ENCODE measurements around the gene CA6.

The CA6 gene

DNA sequence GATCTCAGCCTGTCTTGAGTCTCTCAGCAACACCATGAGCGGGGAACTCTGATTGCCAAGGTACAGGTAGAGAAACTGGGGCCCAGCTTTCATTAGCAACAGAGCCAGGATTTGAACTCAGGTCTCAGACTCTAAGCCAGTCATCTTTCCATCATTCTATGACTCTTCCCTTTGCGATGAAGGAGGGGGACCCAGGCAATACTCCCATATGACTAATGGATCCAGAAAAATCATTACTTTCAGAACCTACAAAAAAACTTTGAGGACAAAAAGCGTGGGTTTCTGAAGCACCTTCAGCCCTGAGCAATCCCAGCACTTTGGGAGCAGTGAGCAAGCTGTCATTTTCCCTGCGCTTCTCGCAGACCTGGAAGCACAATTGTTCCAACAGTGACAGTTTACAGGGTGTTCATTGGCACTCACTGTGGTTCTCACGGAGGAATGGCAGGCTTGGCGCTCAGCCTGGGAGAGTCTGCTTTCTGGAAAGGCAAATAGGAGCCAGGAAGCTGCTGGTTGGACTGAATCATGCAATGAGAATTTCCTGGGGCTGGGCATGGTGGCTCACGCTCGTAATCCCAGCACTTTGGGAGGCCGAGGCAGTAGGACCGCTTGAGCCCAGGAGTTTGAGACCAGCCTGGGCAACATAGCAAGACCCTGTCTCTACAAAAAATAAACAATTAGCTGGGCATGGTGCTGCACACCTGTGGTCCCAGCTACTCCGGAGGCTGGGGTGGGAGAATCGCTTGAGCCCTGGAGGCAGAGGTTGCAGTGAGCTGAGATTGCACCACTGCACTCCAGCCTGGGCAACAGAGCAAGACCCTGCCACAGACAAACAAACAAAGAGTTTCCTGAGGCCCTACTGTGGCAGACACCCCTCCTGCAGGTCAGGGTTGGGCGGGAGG, 40.5 kb downstream of the CA6 start:
- no peaks in the 10 kb centered on the region for H3K9me3 ChIP-seq (ENCODE audit: insufficient read depth, low read length, severe bottlenecking)
- DNase-seq (no peak), ATAC-seq (ENCODE audit: insufficient read depth, low read depth) (no peak)
- no peak overlapping the region for H3K9ac ChIP-seq (ENCODE audit: low read depth, low read length)
- no peak overlapping the region for H3K27ac ChIP-seq (ENCODE audit: low read length)
- H4K20me1 ChIP-seq (ENCODE audit: insufficient read depth, low read length), result no peaks in the 10 kb centered on the region
- H3K36me3 ChIP-seq (ENCODE audit: insufficient read depth, low read length), result no peaks in the 10 kb centered on the region
- peaks cover 24% of the 10 kb centered on the region for H3K4me1 ChIP-seq (ENCODE audit: insufficient read depth, low read length)
- TF ChIP-seq, protein P1, sequence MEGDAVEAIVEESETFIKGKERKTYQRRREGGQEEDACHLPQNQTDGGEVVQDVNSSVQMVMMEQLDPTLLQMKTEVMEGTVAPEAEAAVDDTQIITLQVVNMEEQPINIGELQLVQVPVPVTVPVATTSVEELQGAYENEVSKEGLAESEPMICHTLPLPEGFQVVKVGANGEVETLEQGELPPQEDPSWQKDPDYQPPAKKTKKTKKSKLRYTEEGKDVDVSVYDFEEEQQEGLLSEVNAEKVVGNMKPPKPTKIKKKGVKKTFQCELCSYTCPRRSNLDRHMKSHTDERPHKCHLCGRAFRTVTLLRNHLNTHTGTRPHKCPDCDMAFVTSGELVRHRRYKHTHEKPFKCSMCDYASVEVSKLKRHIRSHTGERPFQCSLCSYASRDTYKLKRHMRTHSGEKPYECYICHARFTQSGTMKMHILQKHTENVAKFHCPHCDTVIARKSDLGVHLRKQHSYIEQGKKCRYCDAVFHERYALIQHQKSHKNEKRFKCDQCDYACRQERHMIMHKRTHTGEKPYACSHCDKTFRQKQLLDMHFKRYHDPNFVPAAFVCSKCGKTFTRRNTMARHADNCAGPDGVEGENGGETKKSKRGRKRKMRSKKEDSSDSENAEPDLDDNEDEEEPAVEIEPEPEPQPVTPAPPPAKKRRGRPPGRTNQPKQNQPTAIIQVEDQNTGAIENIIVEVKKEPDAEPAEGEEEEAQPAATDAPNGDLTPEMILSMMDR (IDR thresholded peaks at IDR 0.05; ENCODE audit: borderline replicate concordance, extremely low read depth, low read length, poor library complexity, severe bottlenecking), result no peak
- no peak for TF ChIP-seq EZH2 (IDR thresholded peaks at IDR 0.05; ENCODE audit: borderline replicate concordance, low read depth, low read length, severe bottlenecking)
- no peak overlapping the region for H2AFZ ChIP-seq (ENCODE audit: low read depth, low read length)
- no peaks in the 10 kb centered on the region for H3K79me2 ChIP-seq (ENCODE audit: insufficient read depth, low read length)
- H3K4me2 ChIP-seq (ENCODE audit: insufficient read depth, low read length), result no peak overlapping the region
- H3K4me3 ChIP-seq (ENCODE audit: low read depth in 1 of 2, low read length in 2 of 2), result no peak overlapping the region
- no peaks in the 10 kb centered on the region for H3K27me3 ChIP-seq (ENCODE audit: insufficient read depth, low read length, poor library complexity)

DNA sequence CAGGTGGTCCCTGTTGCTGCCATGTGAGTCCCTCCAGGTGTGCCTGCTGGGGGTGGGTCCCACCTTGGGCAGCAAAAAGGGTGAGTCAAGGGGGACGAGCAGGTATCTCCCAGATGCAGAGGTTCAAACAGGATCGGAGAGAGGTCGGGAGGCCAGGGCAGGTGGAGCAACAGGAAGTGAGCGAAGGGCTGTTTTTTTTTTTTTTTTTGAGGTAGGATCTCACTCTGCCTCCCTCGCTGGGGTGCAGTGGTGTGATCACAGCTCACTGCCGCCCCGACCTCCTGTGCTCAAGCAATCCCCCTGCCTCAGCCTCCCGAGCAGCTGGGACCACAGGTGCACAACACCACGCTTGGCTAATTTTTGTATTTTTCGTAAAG, 41.1 kb downstream of the CA6 start:
- H3K27ac ChIP-seq (ENCODE audit: low read length), result no peak overlapping the region
- H3K4me2 ChIP-seq (ENCODE audit: insufficient read depth, low read length), result no peak overlapping the region
- peaks cover 24% of the 10 kb centered on the region for H3K4me1 ChIP-seq (ENCODE audit: insufficient read depth, low read length)
- no peaks in the 10 kb centered on the region for H4K20me1 ChIP-seq (ENCODE audit: insufficient read depth, low read length)
- ATAC-seq (ENCODE audit: insufficient read depth, low read depth), result no peak
- H3K9me3 ChIP-seq (ENCODE audit: insufficient read depth, low read length, severe bottlenecking), result no peaks in the 10 kb centered on the region
- no peak overlapping the region for H3K9ac ChIP-seq (ENCODE audit: low read depth, low read length)
- no peaks in the 10 kb centered on the region for H3K27me3 ChIP-seq (ENCODE audit: insufficient read depth, low read length, poor library complexity)
- H3K36me3 ChIP-seq (ENCODE audit: insufficient read depth, low read length), result no peaks in the 10 kb centered on the region
- TF ChIP-seq EZH2 (IDR thresholded peaks at IDR 0.05; ENCODE audit: borderline replicate concordance, low read depth, low read length, severe bottlenecking), result no peak
- TF ChIP-seq, protein P1 (IDR thresholded peaks at IDR 0.05; ENCODE audit: borderline replicate concordance, extremely low read depth, low read length, poor library complexity, severe bottlenecking), result no peak
- H3K79me2 ChIP-seq (ENCODE audit: insufficient read depth, low read length), result no peaks in the 10 kb centered on the region
- DNase-seq, result no peak
- H3K4me3 ChIP-seq (ENCODE audit: low read depth in 1 of 2, low read length in 2 of 2), result no peak overlapping the region
- no peak overlapping the region for H2AFZ ChIP-seq (ENCODE audit: low read depth, low read length)

DNA sequence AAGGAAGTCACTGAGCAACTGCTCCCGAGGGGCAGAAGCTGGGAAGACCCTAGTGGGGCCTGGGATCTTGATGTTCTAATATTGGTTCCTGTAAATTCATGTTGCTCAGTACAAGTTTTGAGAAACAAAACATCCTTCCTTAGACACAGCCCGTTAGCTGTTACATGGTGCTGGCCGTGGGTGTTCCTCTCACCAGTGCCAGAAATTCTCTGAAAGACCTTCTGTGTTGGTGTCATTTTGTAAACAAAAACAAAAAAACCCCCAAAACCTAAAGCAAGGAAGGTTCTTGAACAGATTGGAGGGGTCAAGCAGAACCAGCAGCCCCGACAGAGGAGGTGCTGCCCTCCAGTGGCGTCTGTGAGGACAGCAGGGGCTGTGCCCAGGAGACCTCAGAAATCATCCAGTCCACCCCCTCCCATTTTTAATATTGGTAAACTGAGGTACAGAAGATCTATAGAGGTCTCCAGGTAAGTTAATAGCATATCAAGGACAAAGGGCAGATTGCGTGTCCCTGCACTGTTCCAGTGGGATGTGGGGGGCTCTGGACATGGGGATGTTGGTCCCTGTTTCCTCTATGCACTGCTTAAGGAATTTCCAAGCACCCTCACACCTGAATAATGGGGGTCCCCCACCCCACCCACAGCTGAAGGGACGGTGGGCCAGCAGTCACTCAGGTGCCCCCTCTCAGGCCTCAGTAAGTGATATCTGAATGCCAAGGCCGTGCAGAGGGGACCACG, 42.4 kb downstream of the CA6 start:
- H3K4me2 ChIP-seq (ENCODE audit: insufficient read depth, low read length), result peak overlapping the region; percentile 43
- H3K9me3 ChIP-seq (ENCODE audit: insufficient read depth, low read length, severe bottlenecking), result no peaks in the 10 kb centered on the region
- peak overlapping the region; percentile 69 for H3K27ac ChIP-seq (ENCODE audit: low read length)
- peak; percentile 78 for ATAC-seq (ENCODE audit: insufficient read depth, low read depth)
- TF ChIP-seq, protein P1 (IDR thresholded peaks at IDR 0.05; ENCODE audit: borderline replicate concordance, extremely low read depth, low read length, poor library complexity, severe bottlenecking), result peak; percentile 99
- no peak for TF ChIP-seq EZH2 (IDR thresholded peaks at IDR 0.05; ENCODE audit: borderline replicate concordance, low read depth, low read length, severe bottlenecking)
- no peaks in the 10 kb centered on the region for H3K79me2 ChIP-seq (ENCODE audit: insufficient read depth, low read length)
- H3K36me3 ChIP-seq (ENCODE audit: insufficient read depth, low read length), result no peaks in the 10 kb centered on the region
- DNase-seq, result peak; percentile 68
- H3K4me3 ChIP-seq (ENCODE audit: low read depth in 1 of 2, low read length in 2 of 2), result peak overlapping the region in 1 of 2 experiments; percentile 20; a peak in 1 of 4 replicates
- peaks cover 24% of the 10 kb centered on the region for H3K4me1 ChIP-seq (ENCODE audit: insufficient read depth, low read length)
- H3K9ac ChIP-seq (ENCODE audit: low read depth, low read length), result peak overlapping the region; percentile 18
- peak overlapping the region; percentile 67 for H2AFZ ChIP-seq (ENCODE audit: low read depth, low read length)
- H3K27me3 ChIP-seq (ENCODE audit: insufficient read depth, low read length, poor library complexity), result no peaks in the 10 kb centered on the region
- no peaks in the 10 kb centered on the region for H4K20me1 ChIP-seq (ENCODE audit: insufficient read depth, low read length)

Data from DND-41 (cell line).